Activated CD8-positive, alpha-beta memory T cell treated with anti-CD3 and anti-CD28 coated beads, Interleukin-2, amount 50 U/mL, for 24 hours (primary cell): Measurements from ENCODE around the gene CD300LF.

Experiments used
- DNase-seq: peaks from one replicate; pipeline ENCODE4 v3.0.0-alpha.2; 2020; ENCODE audit errors: extremely low read depth

The CD300LF gene

DNA sequence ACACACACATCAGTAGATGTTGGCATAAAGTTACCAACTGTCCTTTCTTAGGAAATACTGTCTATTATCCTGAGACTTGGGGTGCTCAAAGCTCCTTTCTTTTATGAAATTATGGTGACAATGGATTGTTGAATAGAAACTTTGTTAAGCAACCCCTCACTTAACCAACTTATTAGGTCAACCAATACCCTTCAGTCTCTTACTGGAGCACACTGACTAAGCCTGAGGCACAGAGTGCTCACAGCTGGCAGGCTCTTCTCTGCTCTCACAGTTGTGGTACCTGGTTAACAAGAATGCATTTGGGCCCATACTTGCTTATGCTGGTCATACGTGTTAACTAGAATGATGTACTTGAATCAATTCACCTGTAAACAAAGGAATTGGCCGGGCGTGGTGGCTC lies 24.8 kb downstream of the CD300LF start:
- no peak for DNase-seq

DNA sequence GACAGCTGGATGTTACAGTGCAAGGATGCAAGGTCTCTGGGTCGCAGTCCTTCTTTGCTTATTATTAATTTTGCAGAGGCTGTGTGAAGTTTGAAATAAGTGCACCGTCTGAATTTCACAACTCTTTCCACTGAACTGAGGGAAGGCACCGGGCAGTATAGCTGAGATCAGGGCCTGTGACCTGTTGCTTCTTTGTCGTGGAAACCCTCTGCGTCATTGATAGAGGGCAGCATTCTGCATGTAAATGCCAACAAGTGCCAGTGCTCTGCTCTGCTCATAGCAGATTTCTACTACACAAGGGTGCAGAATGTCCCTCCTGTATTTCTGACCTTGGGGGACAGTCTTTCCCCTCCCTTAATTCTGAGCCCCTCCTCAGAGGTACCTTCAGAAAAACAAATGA lies 26.0 kb downstream of the CD300LF start:
- DNase-seq, result no peak

DNA sequence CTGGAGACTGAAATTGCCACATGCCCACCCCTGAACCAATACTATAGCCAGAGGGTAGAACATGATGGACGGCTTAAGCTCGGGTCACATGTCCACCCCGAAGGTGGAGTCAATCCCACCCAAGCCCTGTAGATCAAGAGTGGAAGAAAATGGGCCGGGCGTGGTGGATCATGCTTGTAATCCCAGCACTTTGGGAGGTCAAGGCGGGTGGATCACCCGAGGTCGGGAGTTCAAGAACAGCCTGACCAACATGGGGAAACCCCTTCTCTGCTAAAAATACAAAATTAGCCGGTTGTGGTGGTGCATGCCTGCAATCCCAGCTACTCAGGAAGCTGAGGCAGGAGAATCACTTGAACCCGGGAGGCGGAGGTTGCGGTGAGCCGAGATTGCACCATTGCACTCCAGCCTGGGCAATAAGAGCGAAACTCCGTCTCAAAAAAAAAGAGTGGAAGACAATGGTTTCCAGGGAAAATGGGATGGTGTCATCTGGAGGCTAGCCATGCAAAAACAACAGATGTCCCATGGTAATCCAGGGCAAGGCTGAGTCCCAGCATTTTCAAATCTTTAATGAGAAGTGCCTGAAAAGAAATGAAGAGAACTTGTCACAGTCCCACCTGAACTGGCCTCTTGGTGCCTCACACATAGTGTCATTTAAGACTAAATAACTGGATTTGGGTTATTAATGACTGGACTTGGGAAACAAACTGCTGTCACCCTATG lies 30.1 kb downstream of the CD300LF start:
- no peak for DNase-seq

DNA sequence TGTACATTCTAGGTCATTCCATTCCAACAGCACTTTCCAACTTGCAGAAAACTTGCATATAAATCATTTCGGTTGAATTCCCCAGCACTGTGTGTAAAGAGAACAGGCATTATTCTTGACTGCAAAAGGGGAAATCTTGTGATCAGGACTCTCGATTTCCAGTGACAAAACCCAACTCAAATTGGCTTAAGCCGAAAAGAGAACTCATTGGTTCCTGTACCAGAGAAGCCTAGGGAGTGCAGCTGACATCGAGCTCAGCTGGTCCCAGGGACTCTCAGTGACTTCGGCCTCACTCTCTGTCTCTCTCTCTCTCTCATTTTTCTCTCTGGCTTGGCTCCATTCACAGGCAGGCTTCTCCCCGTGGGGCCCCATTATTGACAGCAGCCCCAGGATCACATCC lies 30.7 kb downstream of the CD300LF start:
- no peak for DNase-seq

DNA sequence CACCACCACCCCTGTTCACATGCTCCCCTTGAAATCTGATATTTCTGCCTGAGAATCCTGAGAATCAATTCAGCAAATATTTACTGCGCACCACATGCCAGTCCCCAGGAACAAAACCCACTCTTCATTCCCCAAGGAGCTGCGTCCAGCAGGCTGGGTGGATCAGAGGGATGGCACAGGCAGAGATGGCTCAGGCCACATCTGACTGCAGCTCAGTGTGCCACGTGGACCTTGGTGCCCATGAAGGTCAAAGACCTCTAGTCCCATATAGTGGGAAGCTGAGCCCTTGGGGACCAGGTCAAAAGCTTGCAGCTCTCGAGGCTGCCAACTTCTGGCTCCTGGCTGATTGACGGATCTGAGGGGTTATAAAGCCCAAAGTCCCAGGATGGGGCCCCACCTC lies 31.8 kb downstream of the CD300LF start:
- no peak for DNase-seq

DNA sequence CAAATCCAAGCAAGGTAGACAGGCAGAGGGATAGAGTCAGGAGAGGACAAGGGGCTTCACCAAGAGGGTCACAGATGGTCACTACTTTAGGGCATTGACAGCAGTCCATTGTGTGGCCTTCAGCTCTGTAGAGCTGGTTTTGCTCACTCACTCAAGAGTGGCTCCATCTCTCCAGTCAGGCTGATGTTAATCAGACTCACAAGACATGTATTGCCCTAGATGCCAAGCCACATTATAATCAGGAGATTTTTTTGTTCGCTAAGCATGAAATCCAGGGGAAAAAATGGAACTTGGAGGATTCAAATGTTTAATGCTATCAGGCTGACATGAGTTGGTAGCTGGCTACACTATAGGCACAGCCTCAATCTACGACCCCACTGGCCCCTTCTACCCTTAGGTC lies 32.5 kb downstream of the CD300LF start:
- no peak for DNase-seq

DNA sequence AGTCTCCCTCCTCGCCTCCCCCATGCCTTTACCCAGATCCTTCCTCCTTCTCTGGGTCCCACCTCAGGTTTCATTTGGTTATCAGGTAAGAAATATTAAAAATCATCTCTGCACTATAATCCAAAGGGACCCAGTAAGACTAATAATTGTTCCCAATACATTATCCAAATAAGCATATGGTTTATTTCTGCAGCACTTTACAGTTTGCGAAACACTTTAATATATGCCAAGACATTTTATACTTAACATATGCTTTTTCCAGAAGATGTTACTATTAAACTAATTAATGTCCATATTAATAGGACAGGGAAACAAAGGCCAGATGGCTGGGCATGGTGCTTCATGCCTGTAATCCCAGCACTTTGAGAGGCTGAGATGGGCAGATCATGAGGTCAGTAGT lies 33.3 kb downstream of the CD300LF start:
- no peak for DNase-seq

DNA sequence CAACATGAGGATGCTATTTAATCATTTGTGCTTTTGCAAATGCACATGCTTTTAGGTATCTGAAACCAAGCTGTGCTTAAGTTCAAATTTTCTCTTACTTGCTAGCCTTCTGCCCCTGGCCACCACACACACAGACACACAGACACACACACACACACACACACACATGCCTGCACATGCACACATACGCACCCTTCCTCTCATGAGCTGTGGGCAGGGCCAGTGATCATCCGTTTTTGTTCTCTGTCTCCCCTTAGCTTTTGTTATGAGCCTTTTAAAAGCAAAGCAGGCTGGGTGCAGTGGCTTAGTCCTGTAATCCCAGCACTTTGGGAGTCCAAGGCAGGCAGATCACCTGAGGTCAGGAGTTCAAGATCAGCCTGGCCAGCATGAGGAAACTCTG lies 34.2 kb downstream of the CD300LF start:
- DNase-seq, result no peak

DNA sequence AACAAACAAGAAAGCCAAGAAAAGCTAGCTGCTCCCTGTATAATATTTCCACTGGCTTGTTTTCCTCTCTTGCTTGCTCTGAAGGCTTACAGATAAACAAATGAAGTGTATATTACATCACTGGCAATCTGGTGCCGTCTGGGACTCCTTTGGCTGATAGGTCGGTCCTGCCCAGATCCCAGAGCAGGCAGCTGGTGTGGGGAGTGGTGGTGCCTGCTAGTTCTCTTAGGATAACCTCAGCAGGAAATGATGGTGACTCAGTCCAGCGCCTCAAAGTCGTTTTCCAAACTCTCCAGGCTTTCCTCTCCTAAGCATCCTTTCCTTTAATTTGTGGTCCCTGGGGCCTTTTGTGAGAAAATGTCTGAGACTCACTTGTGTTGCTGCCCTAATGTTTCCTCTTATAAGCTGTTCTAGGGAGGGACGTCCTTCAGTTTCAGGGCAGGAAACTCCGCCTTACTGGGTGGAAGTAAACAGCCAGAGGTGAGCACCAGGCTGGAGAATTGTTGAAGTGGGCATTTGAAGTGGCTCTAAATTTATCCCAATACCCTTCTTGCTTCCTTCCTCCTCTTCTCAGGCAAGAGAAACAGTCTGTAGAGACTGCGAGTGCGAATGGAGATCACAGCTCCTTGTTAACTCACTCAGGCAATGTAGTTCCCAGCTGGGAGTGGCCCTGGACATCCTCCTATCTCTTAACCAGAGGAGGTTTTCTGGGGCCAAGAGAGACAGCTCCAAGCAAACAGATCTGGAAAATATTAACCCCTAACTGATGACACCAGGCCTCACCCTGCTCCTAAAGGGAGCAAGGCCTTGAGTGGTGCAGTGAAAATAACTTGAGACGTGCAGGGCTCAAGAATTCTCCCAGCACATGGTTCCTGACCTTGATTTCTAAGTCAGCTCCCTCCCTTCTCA lies 34.9 kb downstream of the CD300LF start:
- no peak for DNase-seq

DNA sequence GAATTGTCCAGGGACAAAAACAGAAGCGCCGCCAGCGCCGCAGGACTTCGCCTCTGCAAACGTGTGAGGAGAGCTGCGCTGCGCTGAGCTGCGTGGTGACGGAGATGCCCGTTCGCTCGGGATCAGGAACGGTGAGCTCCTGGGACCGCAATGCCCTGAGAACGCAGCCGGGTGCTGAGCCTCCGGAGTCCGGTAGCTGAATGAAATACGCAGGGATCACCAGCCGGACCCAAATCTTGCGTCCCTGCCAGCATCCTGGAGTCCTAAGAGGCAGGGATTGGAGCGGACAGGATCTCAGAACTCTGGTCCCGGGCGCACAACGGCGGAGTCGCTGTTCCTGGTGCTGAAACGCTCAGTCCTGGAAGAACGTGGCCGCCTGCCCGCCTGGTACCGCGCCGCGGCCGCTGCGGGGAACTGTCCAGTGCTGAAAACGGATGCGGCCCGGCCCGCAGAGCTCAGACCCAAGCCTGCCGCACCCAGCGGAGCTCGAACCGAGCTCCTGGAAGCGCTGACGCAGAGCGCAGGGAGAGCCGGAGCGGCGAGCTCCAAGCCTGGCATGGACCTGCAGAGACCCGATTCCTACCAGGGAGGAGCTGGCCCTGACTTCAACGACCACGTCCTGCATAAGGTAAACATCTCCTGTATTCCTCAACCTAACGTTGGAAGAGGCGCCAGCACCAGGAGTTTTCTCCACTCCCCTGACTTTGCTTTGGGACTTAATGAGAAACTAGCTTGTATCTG lies 41.5 kb downstream of the CD300LF start:
- peak; percentile 36 for DNase-seq

DNA sequence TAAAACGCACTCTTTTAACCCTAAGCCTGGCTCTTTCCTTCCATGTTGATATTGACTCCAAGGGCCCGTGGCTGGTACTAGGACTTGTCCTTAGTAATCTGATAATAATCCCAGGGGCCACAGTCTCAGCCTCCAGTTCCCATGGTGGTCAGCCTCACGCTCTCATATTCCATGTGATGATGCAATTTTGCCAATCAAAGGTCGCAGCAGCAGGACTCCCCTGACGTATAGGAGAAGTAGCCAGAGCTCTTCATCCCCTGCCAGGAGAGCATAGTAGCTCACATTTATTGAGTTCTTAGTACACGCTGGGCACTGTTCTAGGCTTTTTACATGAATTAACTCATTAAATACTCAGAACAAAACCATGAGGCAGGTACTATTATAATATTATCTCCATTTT lies 42.4 kb downstream of the CD300LF start:
- DNase-seq, result no peak

DNA sequence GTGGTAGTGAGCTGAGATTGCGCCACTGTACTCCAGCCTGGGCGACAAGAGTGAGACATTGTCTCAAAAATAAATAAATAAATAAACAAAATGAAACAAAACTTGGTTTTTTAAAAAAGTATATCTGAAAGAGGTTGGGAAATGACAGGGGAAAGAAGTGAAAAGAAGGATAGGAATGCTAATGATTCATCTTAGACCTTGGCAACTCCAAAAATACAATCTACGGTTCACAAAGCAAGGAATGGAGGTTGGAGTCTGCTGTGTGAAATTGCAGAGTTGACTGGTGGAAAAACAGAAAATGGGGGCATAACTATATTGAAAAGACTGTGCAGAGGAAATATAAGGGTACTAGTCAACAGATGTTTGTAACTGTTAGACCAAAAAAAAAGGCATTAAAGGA lies 49.2 kb downstream of the CD300LF start:
- no peak for DNase-seq

DNA sequence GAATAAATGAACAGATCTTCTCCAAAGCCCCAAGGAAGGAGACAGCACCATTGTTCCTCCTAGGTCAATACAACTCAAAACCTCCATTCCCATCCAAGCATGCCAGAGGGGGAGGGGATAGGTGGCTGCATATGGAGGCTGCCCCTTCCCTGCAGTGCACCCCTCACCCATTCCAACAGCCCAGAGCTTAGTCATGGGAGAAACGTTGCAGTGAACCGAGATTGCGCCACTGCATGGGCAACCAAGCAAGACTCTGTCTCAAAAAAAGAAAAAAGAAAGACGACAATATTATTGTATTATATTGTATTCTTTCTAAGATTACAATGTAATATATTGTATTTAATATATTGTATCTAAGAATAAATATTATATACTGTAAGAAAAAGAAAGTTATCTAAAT lies 52.8 kb downstream of the CD300LF start:
- DNase-seq, result no peak

DNA sequence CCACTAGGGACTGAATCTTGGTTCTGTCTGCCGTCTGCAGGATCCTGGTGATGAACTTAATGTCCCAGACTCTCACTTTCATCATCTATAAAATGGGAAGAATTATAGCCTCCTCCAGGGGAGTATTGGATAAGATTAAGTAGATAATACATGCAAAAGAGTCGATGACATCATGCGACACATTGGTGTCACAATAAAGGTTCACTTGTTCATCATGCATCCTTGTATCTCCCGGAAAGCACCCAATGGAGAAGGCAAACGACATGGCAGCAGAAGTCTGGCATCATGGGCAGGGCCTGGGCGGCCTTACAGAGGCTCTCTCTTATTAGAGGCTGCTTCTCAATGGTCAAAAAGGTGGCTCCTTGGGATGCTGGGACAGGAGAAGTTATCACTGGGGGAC lies 54.1 kb downstream of the CD300LF start:
- DNase-seq, result no peak

DNA sequence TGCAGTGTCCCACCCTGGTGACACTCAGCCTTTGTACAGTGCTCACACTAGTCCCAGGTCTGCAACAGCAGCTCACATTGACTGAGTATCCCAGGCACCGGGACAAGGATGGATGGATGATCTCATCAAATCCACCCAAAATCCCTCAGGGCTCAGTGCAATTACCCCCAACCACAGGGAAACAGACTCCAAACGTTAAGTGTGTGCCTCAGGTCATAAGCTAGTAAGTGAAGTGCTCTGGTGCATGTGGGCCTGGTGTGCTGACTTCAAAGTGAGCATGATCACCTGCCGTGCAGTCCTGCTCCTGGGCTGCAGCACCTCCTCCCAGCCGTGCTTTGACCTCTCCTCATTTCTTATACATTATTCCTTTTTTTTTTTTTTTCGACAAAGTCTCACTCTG lies 58.0 kb downstream of the CD300LF start:
- no peak for DNase-seq

DNA sequence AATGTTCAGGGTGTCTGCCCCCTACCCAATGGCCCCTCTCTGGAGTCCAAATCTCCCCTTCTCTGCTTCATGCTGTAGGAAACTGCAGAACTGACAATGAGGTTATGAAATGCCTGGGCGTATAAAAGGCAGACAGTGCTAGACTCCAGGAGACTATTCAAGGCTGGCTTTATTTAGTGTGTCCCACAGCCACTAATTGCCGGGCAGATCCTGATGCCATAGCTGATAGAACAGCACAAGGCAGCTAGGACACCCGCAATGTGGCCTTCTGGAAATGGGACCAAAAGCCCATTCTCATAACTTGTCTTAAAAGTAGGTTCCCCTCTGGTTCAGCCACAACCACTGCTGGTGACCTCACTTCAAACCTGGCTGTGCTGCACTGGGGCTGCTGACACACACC lies 60.7 kb downstream of the CD300LF start:
- DNase-seq, result no peak

DNA sequence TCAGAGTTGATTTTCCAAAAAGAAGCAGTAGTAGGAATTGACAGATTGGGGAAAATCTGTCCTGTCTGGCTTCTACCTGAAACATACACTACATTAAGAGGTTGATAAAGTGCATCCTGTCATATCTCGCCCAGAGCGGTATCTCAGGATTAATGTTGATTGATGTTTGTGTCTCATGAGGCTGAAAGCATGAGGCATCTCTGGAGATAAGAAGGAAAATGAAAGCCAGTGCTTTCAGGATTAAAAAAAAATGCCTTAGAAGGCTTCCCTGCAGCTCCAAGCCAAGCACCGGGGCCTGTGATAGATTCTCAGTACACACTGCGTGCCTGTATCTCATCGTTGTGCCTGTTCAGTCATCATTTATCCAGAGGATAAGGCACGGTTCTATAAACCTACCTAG lies 62.8 kb downstream of the CD300LF start:
- DNase-seq, result no peak

DNA sequence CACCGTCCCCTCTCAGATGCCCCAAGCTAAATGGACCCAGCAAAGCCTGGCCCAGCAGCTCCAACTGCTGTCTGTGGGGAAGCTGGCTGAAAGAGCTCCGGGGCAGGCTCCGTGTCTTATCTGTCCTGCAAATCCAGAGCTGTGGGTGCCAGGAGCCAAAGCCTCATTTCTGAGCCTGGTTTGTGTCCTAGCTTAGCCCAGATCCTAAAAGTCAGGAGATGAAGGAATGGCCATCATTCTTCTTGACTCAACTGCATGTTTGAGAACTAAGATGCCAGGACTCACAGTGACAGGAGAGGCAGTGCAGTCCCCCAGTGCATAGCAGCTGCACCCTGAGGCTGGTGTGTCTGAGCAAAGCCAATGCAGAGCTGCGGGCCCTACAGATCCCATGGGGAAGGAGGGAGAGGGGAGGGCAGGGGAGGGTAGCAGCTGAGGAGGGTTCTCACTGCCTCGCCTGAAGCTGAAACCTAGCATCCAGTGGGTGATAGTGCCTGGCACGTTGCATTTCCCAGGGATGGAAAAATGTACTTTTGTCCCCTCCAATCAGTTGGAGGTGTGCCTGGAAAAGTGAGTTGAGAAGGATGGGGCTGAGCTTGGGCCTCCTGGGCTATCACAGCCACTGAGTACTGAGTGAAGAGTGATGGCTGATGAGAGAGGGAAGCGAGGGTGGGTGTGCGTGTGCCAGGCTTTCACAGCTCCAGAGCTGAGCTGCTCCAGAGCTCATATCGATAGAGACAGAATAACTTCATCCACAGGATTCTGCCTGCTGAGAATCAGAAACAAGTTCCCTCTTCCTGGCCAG lies 64.7 kb downstream of the CD300LF start:
- DNase-seq, result no peak

DNA sequence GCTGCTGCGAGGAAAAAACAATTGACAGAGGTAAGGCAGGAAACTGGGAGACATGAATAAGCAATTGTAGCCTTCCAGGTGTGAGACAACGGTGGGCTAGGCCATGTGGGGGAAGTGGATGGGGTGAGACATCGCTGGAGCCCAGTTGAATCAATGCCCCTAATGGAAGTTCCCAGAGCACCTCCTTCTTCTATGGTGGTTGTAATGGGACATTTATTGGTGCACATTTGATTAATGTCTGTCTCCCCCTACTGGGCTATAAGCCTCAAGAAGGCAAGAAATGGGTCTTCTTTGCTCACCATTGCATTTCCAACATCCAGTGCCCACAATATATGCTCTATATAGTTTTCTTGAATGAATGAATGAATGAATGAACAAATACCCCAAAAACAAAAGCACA lies 66.5 kb downstream of the CD300LF start:
- no peak for DNase-seq

DNA sequence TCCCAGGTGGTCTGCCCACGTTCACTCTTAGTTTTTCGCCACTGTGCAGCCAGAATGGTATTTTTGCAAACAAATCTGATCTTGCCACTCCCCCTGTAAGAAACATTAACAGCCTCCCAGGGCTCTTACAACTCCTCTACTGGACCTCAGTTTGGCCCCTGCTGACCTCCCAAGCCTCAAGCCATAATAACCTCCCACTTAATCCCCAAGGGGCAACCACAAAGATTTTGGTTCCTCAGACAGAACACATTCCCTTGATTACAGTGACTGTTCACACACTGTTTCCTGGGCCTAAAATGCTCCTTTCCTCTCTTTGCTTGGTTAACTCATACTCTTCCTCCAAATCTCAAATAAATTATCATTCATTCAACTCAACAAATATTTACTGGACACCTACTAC lies 67.7 kb downstream of the CD300LF start:
- no peak for DNase-seq

DNA sequence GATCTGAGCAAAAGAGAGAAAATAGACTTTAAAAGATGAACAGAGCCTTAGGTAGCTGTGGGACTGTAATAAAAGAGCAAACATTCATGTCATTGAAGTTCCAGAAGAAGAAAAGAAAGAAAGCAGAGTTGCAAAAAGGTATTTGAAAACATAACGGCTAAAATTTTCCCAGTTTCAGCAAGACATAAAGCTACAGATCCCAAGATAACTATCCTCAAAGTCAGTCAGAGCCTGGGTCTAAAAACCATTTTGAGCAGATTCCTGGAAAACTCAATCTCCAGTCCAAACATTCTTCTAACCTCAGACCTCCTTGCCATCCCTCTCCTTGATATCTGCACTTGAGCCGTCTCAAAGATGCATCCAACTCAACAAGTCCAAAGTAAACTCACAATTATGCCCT lies 68.3 kb downstream of the CD300LF start:
- DNase-seq, result no peak
